Measurements from ENCODE around the gene ZBED2.

DNA sequence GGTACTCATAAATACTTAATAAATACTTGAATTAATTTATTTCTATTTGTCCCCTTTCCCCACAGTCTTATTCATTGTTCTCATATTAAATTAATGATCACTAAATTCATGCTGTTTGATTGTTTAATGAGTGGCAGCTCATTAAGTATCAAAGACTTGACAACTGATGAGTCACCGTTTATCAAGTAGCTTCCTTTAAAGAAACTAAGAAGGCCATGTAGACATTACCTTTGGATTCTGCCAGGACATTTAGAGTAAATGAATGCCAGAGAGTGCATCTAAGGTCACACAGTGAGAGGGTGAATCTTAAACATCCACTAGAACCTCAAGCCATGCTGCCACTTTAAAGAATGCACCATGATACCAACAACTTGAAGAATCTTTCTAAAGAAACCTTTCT lies 23.9 kb downstream of the ZBED2 start:
- no peak for TF ChIP-seq POLR2AphosphoS5 (IDR thresholded peaks at IDR 0.05; ENCODE audit: borderline replicate concordance, low read depth, low read length)
- TF ChIP-seq EZH2 (IDR thresholded peaks at IDR 0.05), result no peak
- no peak for TF ChIP-seq FOXP2 (optimal IDR thresholded peaks at IDR 0.05; ENCODE audit: control extremely low read depth, extremely low read length, insufficient read depth)
